ENCODE results near the gene PISD.

DNA sequence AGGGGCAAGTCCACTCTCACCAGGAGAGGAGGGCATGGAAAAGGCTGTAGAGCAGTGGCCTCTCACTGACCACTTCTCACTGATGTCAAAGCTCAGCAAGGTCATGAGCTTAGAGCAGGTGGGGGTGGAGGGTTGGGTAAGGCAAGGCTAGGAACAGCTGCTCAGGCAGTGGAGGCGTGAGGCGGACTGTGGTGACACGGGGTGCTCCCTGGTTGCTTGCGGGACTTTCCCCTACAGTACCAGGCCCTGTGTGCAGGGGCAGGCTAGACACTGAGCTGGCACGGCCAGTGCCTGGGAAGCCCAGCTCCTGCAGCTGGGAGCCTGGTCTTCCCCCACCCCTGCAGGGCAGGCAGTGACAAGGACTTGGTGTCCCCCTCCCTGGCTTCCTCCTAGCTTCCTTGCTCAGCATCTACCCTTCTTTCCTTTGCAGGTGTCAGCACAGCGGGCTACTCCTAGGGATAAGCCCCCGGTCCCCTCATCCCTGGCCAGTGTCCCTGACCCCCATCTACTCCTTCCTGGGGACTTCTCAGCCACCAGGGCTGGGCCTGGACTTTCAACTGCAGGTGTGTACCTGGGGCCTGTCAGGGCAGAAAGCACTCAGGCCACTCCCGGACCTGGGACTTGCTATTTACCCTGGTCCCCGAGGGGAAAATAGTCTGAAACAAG lies 45.6 kb downstream of the PISD start:
- TF ChIP-seq, protein P1, sequence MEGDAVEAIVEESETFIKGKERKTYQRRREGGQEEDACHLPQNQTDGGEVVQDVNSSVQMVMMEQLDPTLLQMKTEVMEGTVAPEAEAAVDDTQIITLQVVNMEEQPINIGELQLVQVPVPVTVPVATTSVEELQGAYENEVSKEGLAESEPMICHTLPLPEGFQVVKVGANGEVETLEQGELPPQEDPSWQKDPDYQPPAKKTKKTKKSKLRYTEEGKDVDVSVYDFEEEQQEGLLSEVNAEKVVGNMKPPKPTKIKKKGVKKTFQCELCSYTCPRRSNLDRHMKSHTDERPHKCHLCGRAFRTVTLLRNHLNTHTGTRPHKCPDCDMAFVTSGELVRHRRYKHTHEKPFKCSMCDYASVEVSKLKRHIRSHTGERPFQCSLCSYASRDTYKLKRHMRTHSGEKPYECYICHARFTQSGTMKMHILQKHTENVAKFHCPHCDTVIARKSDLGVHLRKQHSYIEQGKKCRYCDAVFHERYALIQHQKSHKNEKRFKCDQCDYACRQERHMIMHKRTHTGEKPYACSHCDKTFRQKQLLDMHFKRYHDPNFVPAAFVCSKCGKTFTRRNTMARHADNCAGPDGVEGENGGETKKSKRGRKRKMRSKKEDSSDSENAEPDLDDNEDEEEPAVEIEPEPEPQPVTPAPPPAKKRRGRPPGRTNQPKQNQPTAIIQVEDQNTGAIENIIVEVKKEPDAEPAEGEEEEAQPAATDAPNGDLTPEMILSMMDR (conservative IDR thresholded peaks at IDR 0.05 in 1 of 2, IDR thresholded peaks at IDR 0.05 in 1 of 2; ENCODE audit: low read depth in 1 of 2, low read length in 2 of 2), result no peak
- no peak for TF ChIP-seq EZH2 (IDR thresholded peaks at IDR 0.05; ENCODE audit: low read length, missing control alignments)
